HL-60 (cell line): ENCODE results near the gene CD38.

ENCODE experiments used
- GABPA ChIP-seq: IDR thresholded peaks from 2 replicates; pipeline ENCODE4 v1.6.1; 2012; ENCODE audit warnings: low read depth
- POLR2AphosphoS5 ChIP-seq: IDR thresholded peaks from 2 replicates; pipeline ENCODE4 v1.6.1; 2012; ENCODE audit warnings: low read depth
- TF ChIP-seq, protein P1 (sequence below): IDR thresholded peaks from 2 replicates; pipeline ENCODE4 v1.6.1; 2012; ENCODE audit warnings: low read depth; ENCODE audit not compliant: insufficient replicate concordance
- TF ChIP-seq, protein P2 (sequence below): IDR thresholded peaks from one replicate; pipeline ENCODE4 v1.5.1; 2011; ENCODE audit warnings: low read length, control low read depth, inconsistent platforms; ENCODE audit not compliant: insufficient read depth

DNA sequence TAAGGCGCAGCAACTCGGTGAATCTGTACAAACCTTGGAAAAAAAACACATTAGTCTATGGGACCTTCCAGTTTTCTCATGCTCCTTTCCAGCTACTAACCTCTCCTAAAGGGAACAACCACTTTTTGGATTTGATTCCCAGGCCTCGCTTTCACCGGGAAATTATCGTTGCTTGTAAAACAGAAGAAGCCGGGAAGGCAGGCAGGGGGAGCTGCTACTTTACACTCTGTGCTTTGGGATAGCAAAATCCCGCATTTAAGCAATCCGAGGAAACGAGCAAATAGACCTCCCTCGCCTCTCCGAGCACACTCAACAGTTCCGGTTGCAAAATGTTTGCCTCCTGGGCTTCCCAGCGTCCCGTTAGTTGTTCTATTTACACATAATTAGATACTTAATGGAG is 1.2 kb downstream of the CD38 start:
- TF ChIP-seq, protein P1, sequence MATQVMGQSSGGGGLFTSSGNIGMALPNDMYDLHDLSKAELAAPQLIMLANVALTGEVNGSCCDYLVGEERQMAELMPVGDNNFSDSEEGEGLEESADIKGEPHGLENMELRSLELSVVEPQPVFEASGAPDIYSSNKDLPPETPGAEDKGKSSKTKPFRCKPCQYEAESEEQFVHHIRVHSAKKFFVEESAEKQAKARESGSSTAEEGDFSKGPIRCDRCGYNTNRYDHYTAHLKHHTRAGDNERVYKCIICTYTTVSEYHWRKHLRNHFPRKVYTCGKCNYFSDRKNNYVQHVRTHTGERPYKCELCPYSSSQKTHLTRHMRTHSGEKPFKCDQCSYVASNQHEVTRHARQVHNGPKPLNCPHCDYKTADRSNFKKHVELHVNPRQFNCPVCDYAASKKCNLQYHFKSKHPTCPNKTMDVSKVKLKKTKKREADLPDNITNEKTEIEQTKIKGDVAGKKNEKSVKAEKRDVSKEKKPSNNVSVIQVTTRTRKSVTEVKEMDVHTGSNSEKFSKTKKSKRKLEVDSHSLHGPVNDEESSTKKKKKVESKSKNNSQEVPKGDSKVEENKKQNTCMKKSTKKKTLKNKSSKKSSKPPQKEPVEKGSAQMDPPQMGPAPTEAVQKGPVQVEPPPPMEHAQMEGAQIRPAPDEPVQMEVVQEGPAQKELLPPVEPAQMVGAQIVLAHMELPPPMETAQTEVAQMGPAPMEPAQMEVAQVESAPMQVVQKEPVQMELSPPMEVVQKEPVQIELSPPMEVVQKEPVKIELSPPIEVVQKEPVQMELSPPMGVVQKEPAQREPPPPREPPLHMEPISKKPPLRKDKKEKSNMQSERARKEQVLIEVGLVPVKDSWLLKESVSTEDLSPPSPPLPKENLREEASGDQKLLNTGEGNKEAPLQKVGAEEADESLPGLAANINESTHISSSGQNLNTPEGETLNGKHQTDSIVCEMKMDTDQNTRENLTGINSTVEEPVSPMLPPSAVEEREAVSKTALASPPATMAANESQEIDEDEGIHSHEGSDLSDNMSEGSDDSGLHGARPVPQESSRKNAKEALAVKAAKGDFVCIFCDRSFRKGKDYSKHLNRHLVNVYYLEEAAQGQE: no peak
- TF ChIP-seq, protein P2, sequence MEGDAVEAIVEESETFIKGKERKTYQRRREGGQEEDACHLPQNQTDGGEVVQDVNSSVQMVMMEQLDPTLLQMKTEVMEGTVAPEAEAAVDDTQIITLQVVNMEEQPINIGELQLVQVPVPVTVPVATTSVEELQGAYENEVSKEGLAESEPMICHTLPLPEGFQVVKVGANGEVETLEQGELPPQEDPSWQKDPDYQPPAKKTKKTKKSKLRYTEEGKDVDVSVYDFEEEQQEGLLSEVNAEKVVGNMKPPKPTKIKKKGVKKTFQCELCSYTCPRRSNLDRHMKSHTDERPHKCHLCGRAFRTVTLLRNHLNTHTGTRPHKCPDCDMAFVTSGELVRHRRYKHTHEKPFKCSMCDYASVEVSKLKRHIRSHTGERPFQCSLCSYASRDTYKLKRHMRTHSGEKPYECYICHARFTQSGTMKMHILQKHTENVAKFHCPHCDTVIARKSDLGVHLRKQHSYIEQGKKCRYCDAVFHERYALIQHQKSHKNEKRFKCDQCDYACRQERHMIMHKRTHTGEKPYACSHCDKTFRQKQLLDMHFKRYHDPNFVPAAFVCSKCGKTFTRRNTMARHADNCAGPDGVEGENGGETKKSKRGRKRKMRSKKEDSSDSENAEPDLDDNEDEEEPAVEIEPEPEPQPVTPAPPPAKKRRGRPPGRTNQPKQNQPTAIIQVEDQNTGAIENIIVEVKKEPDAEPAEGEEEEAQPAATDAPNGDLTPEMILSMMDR: no peak
- TF ChIP-seq POLR2AphosphoS5 (no peak), GABPA (no peak)
